ENCODE measurements around the gene HK2. TPM values are rescaled to one million over a fixed set of nuclear protein-coding genes. Genes with fewer than 3 reads are reported as not detected.
A peak's percentile ranks its signal among the peaks of the same experiment; 100 is the strongest.

Gene HK2
- total RNA-seq, 2 donors from 2014 or later: 21.5 to 31.5 TPM

GRCh38 chr2:74847070-74847858 is 13.3 kb downstream of the HK2 start:
- H3K36me3 Mint-ChIP-seq (ENCODE audit: low read depth): no peaks in the 10 kb centered on the region
- H3K36me3 ChIP-seq (ENCODE audit: control insufficient read depth, insufficient read depth, low read length): no peaks in the 10 kb centered on the region
- H3K27me3 ChIP-seq (ENCODE audit: control insufficient read depth, insufficient read depth, low read length, poor library complexity, severe bottlenecking): no peaks in the 10 kb centered on the region
- 91 to 93% methylated on average over 10 of the region's 10 CpGs for WGBS, 2 experiments (ENCODE audit: insufficient coverage in 1 of 2, insufficient read length in 1 of 2)
- H3K27ac Mint-ChIP-seq: no peak overlapping the region
- no peak overlapping the region for H3K4me3 ChIP-seq (ENCODE audit: low read length)
- H3K4me3 Mint-ChIP-seq: no peak overlapping the region
- H3K4me1 ChIP-seq (ENCODE audit: control insufficient read depth, insufficient read depth, low read length): peaks cover 17% of the 10 kb centered on the region
- H3K4me1 Mint-ChIP-seq: peaks cover 47% of the 10 kb centered on the region
- no peaks in the 10 kb centered on the region for H3K27me3 Mint-ChIP-seq (ENCODE audit: insufficient read depth)
- no peak overlapping the region for H3K9ac ChIP-seq (ENCODE audit: extremely low read depth, low read length, poor library complexity, severe bottlenecking)
- no peaks in the 10 kb centered on the region for H3K9me3 Mint-ChIP-seq
- no peaks in the 10 kb centered on the region for H3K9me3 ChIP-seq (ENCODE audit: control insufficient read depth, low read length)
- TF ChIP-seq CTCF (conservative IDR thresholded peaks at IDR 0.05): no peak
- DNase-seq: no peak
- H3K27ac ChIP-seq (ENCODE audit: low read depth, low read length): no peak overlapping the region

GRCh38 chr2:74849228-74849892 is 15.4 kb downstream of the HK2 start:
- H3K27ac ChIP-seq (ENCODE audit: low read depth, low read length): no peak overlapping the region
- no peak overlapping the region for H3K9ac ChIP-seq (ENCODE audit: extremely low read depth, low read length, poor library complexity, severe bottlenecking)
- WGBS, 2 experiments (ENCODE audit: insufficient coverage in 1 of 2, insufficient read length in 1 of 2): 72 to 83% methylated on average over 3 to 8 of the region's 8 CpGs
- no peak for TF ChIP-seq CTCF (conservative IDR thresholded peaks at IDR 0.05)
- peaks cover 9% of the 10 kb centered on the region for H3K36me3 Mint-ChIP-seq (ENCODE audit: low read depth)
- H3K27me3 ChIP-seq (ENCODE audit: control insufficient read depth, insufficient read depth, low read length, poor library complexity, severe bottlenecking): no peaks in the 10 kb centered on the region
- H3K36me3 ChIP-seq (ENCODE audit: control insufficient read depth, insufficient read depth, low read length): peaks cover under 1% of the 10 kb centered on the region
- peak; percentile 57 for DNase-seq
- H3K27me3 Mint-ChIP-seq (ENCODE audit: insufficient read depth): no peaks in the 10 kb centered on the region
- H3K27ac Mint-ChIP-seq: peak overlapping the region; percentile 32
- H3K9me3 Mint-ChIP-seq: no peaks in the 10 kb centered on the region
- H3K4me1 Mint-ChIP-seq: peaks cover 34% of the 10 kb centered on the region
- no peaks in the 10 kb centered on the region for H3K9me3 ChIP-seq (ENCODE audit: control insufficient read depth, low read length)
- H3K4me1 ChIP-seq (ENCODE audit: control insufficient read depth, insufficient read depth, low read length): peaks cover 11% of the 10 kb centered on the region
- no peak overlapping the region for H3K4me3 ChIP-seq (ENCODE audit: low read length)
- H3K4me3 Mint-ChIP-seq: peak overlapping the region; percentile 4

- no peak overlapping the region for H3K27ac ChIP-seq (ENCODE audit: low read depth, low read length)
- H3K4me3 ChIP-seq (ENCODE audit: low read length): no peak overlapping the region
- H3K4me1 ChIP-seq (ENCODE audit: control insufficient read depth, insufficient read depth, low read length): peaks cover 11% of the 10 kb centered on the region
- H3K36me3 ChIP-seq (ENCODE audit: control insufficient read depth, insufficient read depth, low read length): peaks cover 8% of the 10 kb centered on the region
- Mint-ChIP-seq H3K27me3 (ENCODE audit: insufficient read depth) (no peaks in the 10 kb centered on the region), H3K4me1 (peaks cover 36% of the 10 kb centered on the region), H3K36me3 (ENCODE audit: low read depth) (peaks cover 20% of the 10 kb centered on the region), H3K9me3 (no peaks in the 10 kb centered on the region), H3K4me3 (no peak overlapping the region), H3K27ac (no peak overlapping the region)
- no peak for TF ChIP-seq CTCF (conservative IDR thresholded peaks at IDR 0.05)
- no peaks in the 10 kb centered on the region for H3K9me3 ChIP-seq (ENCODE audit: control insufficient read depth, low read length)
- no peak overlapping the region for H3K9ac ChIP-seq (ENCODE audit: extremely low read depth, low read length, poor library complexity, severe bottlenecking)
- no peak for DNase-seq
- no peaks in the 10 kb centered on the region for H3K27me3 ChIP-seq (ENCODE audit: control insufficient read depth, insufficient read depth, low read length, poor library complexity, severe bottlenecking)
- WGBS, 2 experiments (ENCODE audit: insufficient coverage in 1 of 2, insufficient read length in 1 of 2): 90% methylated on average over 1 to 3 of the region's 3 CpGs
Observed at GRCh38 chr2:74850496-74851190, 16.7 kb downstream of the HK2 start.

Measured in endodermal cell (in vitro differentiated cells).